ENCODE data around the gene CYP17A1. TPM values are rescaled to one million over a fixed set of nuclear protein-coding genes. Genes with fewer than 3 reads are reported as not detected.
"Not testable (repeated sequence)": the region's sequence is repeated elsewhere in the genome, so short reads cannot be mapped to it uniquely, and the experiment has no call there.

CYP17A1 gene
- total and polyA plus RNA-seq, 10 of the 15 experiments (the other 5 are each of a cell fraction or from before 2014, with no cell fraction given) = 2.1 TPM; not detected in 9

DNA sequence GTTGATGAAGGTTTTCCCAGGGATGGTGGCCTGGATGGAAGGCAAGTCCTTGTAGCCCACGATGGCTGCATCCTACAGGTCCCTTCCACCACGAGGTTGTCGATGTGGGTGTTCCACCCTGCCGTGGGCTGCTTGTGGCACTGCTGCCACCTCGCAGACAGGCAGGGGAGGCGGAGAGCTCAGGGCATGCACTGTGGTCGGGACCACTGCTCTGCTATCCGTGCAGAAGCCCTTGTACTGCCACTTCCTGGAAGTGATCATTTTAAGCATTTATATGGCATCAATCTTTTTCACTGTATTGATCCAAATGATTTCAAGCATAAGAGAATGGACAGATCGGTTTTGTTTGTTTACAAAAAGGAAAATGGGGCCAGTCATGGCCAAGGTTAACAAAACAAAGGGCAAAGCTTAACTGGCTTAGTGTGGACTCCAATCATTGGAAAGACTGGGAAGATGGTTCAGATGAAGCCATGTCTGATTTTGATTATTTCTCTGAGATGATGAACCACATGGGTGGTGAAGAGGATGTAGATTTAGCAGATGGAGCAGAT, 8.2 kb upstream of the CYP17A1 start:
- no peak overlapping the region for H3K27ac ChIP-seq (ENCODE audit: control insufficient read depth, insufficient read depth)
- intact Hi-C loops (cut with micrococcal nuclease; ENCODE audit: unreplicated experiment) (no loop called here), in situ Hi-C loops (cut with MboI) (no loop called here)
- CTCF ChIA-PET = no interaction called here
- BruUV-seq (replicated peaks) = no TSS peak
- POLR2A ChIA-PET = interaction anchor here (0.7 kb wide), 1 partner anchor 33 kb away, joined by 5 read pairs; no protein-coding TSS in a partner anchor
- no peaks in the 10 kb centered on the region for H4K20me1 ChIP-seq (ENCODE audit: control insufficient read depth, insufficient read depth)
- RAD21 ChIA-PET (ENCODE audit: unreplicated experiment) = interaction anchor here (0.6 to 1.4 kb wide), 2 partner anchors 14 to 56 kb away, joined by 3 to 7 read pairs; no protein-coding TSS in a partner anchor
- H2AFZ ChIP-seq (ENCODE audit: control insufficient read depth, low read depth, low read length) = no peak overlapping the region
- H3K36me3 ChIP-seq (ENCODE audit: control insufficient read depth in 2 of 2, insufficient read depth in 2 of 2, low read length in 1 of 2) = no peaks in the 10 kb centered on the region
- H3K4me3 ChIP-seq = no peak overlapping the region
- no peak for DNase-seq (ENCODE audit: low read depth, low spot score)
- no peaks in the 10 kb centered on the region; a peak in 1 of 4 replicates for H3K27me3 ChIP-seq (replicated peaks in 1 of 2; ENCODE audit: control insufficient read depth in 2 of 2, insufficient read depth in 2 of 2, low read length in 1 of 2)
- H3K9ac ChIP-seq (ENCODE audit: control insufficient read depth, insufficient read depth, low read length) = no peak overlapping the region
- H3K9me3 ChIP-seq (replicated peaks; ENCODE audit: control insufficient read depth, insufficient read depth, low read length) = no peaks in the 10 kb centered on the region
- no peak for FAIRE-seq
- ATAC-seq = no peak
- no peak overlapping the region for H3K4me2 ChIP-seq (ENCODE audit: control insufficient read depth, insufficient read depth)
- SMC1A ChIA-PET (ENCODE audit: uncharacterized antibody, unreplicated experiment) = no interaction called here
- TF ChIP-seq RELA (IDR thresholded peaks at IDR 0.05; ENCODE audit: borderline replicate concordance, partially characterized antibody) = no peak
- no peak for TF ChIP-seq MYC (IDR thresholded peaks at IDR 0.05; ENCODE audit: insufficient read depth, insufficient read length, insufficient replicate concordance, low read length, severe bottlenecking)
- no peak for TF ChIP-seq SIN3A (IDR thresholded peaks at IDR 0.05; ENCODE audit: low read depth, low read length)
- no peak for TF ChIP-seq ATF2 (IDR thresholded peaks at IDR 0.05; ENCODE audit: low read length)
- TF ChIP-seq TCF3 (IDR thresholded peaks at IDR 0.05; ENCODE audit: borderline replicate concordance, insufficient read depth, low read depth, low read length) = no peak
- TF ChIP-seq, protein P1, sequence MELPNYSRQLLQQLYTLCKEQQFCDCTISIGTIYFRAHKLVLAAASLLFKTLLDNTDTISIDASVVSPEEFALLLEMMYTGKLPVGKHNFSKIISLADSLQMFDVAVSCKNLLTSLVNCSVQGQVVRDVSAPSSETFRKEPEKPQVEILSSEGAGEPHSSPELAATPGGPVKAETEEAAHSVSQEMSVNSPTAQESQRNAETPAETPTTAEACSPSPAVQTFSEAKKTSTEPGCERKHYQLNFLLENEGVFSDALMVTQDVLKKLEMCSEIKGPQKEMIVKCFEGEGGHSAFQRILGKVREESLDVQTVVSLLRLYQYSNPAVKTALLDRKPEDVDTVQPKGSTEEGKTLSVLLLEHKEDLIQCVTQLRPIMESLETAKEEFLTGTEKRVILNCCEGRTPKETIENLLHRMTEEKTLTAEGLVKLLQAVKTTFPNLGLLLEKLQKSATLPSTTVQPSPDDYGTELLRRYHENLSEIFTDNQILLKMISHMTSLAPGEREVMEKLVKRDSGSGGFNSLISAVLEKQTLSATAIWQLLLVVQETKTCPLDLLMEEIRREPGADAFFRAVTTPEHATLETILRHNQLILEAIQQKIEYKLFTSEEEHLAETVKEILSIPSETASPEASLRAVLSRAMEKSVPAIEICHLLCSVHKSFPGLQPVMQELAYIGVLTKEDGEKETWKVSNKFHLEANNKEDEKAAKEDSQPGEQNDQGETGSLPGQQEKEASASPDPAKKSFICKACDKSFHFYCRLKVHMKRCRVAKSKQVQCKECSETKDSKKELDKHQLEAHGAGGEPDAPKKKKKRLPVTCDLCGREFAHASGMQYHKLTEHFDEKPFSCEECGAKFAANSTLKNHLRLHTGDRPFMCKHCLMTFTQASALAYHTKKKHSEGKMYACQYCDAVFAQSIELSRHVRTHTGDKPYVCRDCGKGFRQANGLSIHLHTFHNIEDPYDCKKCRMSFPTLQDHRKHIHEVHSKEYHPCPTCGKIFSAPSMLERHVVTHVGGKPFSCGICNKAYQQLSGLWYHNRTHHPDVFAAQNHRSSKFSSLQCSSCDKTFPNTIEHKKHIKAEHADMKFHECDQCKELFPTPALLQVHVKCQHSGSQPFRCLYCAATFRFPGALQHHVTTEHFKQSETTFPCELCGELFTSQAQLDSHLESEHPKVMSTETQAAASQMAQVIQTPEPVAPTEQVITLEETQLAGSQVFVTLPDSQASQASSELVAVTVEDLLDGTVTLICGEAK (IDR thresholded peaks at IDR 0.05; ENCODE audit: borderline replicate concordance) = no peak
- TF ChIP-seq CBX5 (IDR thresholded peaks at IDR 0.05; ENCODE audit: low read depth) = no peak
- H3K4me1 ChIP-seq (ENCODE audit: control insufficient read depth, insufficient read depth, low read length) = no peaks in the 10 kb centered on the region
- H3K79me2 ChIP-seq (ENCODE audit: control insufficient read depth, insufficient read depth, low read length) = no peaks in the 10 kb centered on the region
- WGBS (ENCODE audit: insufficient coverage, insufficient replicate concordance, low lambda C conversion rate, missing lambda C conversion rate) = 31% methylated on average over 9 of the region's 9 CpGs

- H3K4me1 ChIP-seq (ENCODE audit: control insufficient read depth, insufficient read depth, low read length); DNase-seq (ENCODE audit: low read depth, low spot score); H4K20me1 ChIP-seq (ENCODE audit: control insufficient read depth, insufficient read depth); H2AFZ ChIP-seq (ENCODE audit: control insufficient read depth, low read depth, low read length); H3K36me3 ChIP-seq (ENCODE audit: control insufficient read depth in 2 of 2, insufficient read depth in 2 of 2, low read length in 1 of 2); H3K79me2 ChIP-seq (ENCODE audit: control insufficient read depth, insufficient read depth, low read length); SMC1A ChIA-PET (ENCODE audit: uncharacterized antibody, unreplicated experiment); RAD21 ChIA-PET (ENCODE audit: unreplicated experiment); H3K9ac ChIP-seq (ENCODE audit: control insufficient read depth, insufficient read depth, low read length); in situ Hi-C loops (cut with MboI); ATAC-seq; POLR2A ChIA-PET; H3K27me3 ChIP-seq (replicated peaks in 1 of 2; ENCODE audit: control insufficient read depth in 2 of 2, insufficient read depth in 2 of 2, low read length in 1 of 2); H3K4me3 ChIP-seq; intact Hi-C loops (cut with micrococcal nuclease; ENCODE audit: unreplicated experiment); H3K4me2 ChIP-seq (ENCODE audit: control insufficient read depth, insufficient read depth); BruUV-seq (replicated peaks); FAIRE-seq; H3K27ac ChIP-seq (ENCODE audit: control insufficient read depth, insufficient read depth); CTCF ChIA-PET; H3K9me3 ChIP-seq (replicated peaks; ENCODE audit: control insufficient read depth, insufficient read depth, low read length): not testable (repeated sequence)
- WGBS (ENCODE audit: insufficient coverage, insufficient replicate concordance, low lambda C conversion rate, missing lambda C conversion rate) = 50% methylated on average over 6 of the region's 6 CpGs
Observed at GRCh38 chr10:102844190-102844776, 7.1 kb upstream of the CYP17A1 start.

Measured in GM12878 (cell line).